HEK293 (cell line): ENCODE measurements around the gene GGN.

Experiments used
- CTCF ChIA-PET: fragments of 350-600 bp; formaldehyde crosslinking; extraction: SDS; loops from one replicate; lab custom pipeline; 2021; ENCODE audit warnings: antibody characterized with exemption; lab: Yijun Ruan, JAX
- POLR2A ChIA-PET: fragments of 300-600 bp; formaldehyde crosslinking; extraction: SDS; loops from one replicate; lab custom pipeline; 2020; ENCODE audit warnings: antibody characterized with exemption, inconsistent platforms; lab: Yijun Ruan, JAX
- H3K27ac ChIP-seq: fragments of 200-500 bp; sonication (Bioruptor generic); 2 replicates; pipeline ENCODE4 v1.5.1; 2014; ENCODE audit warnings: low read depth, low read length, control low read depth, inconsistent platforms; ENCODE audit errors: extremely low read depth
- H3K36me3 ChIP-seq, 2 experiments: fragments of 200-500 bp in 1 of 2; sonication (Bioruptor generic) in 1 of 2; 1 replicate in 1 of 2; 2 replicates in 1 of 2; pipeline ENCODE4 v1.5.1; 2014 to 2017; ENCODE audit warnings: inconsistent platforms in 2 of 2, low read length in 2 of 2; ENCODE audit not compliant: control insufficient read depth in 2 of 2, insufficient read depth in 1 of 2
- H3K4me1 ChIP-seq: fragments of 200-500 bp; sonication (Bioruptor generic); 2 replicates; pipeline ENCODE4 v1.5.1; 2014; ENCODE audit warnings: mild to moderate bottlenecking, low read length, inconsistent platforms; ENCODE audit not compliant: control insufficient read depth, insufficient read depth
- H3K4me3 ChIP-seq: 2 replicates; pipeline ENCODE4 v1.5.1; 2011; ENCODE audit warnings: low read depth, mild to moderate bottlenecking, control low read depth, low read length, moderate library complexity
- H3K9me3 ChIP-seq: fragments of 200-500 bp; sonication (Bioruptor generic); 2 replicates; pipeline ENCODE4 v1.5.1; 2014; ENCODE audit warnings: low read depth, low read length, inconsistent platforms; ENCODE audit not compliant: control insufficient read depth, insufficient read depth
- EGR2 ChIP-seq: fragments of 450-650 bp; formaldehyde crosslinking; IDR thresholded peaks from 2 replicates; pipeline ENCODE4 v1.5.1; 2016; ENCODE audit warnings: low read depth, missing biosample characterization, missing genetic modification characterization
- GLIS2 ChIP-seq: fragments of 450-650 bp; formaldehyde crosslinking; IDR thresholded peaks from 2 replicates; pipeline ENCODE4 v1.5.1; 2016; ENCODE audit warnings: missing biosample characterization, missing genetic modification characterization
- IKZF3 ChIP-seq: fragments of 450-650 bp; IDR thresholded peaks from 2 replicates; pipeline ENCODE4 v1.5.0; 2018; ENCODE audit warnings: missing biosample characterization, mild to moderate bottlenecking, missing genetic modification characterization, moderate library complexity
- KLF16 ChIP-seq: fragments of 450-650 bp; formaldehyde crosslinking; IDR thresholded peaks from 2 replicates; pipeline ENCODE4 v1.5.1; 2017; ENCODE audit warnings: missing biosample characterization, missing genetic modification characterization
- KLF9 ChIP-seq: fragments of 450-650 bp; formaldehyde crosslinking; IDR thresholded peaks from 2 replicates; pipeline ENCODE4 v1.5.1; 2016; ENCODE audit warnings: missing biosample characterization, missing genetic modification characterization, low read depth
- PRDM1 ChIP-seq: fragments of 450-650 bp; formaldehyde crosslinking; IDR thresholded peaks from 2 replicates; pipeline ENCODE4; 2016; ENCODE audit warnings: missing biosample characterization, missing genetic modification characterization
- YY2 ChIP-seq: fragments of 450-650 bp; formaldehyde crosslinking; IDR thresholded peaks from 2 replicates; pipeline ENCODE4 v1.5.1; 2016; ENCODE audit warnings: missing biosample characterization, missing genetic modification characterization
- ZEB2 ChIP-seq: fragments of 450-650 bp; formaldehyde crosslinking; IDR thresholded peaks from 2 replicates; pipeline ENCODE4 v1.5.1; 2016; ENCODE audit warnings: missing biosample characterization, missing genetic modification characterization
- ZFHX2 ChIP-seq: fragments of 450-650 bp; formaldehyde crosslinking; conservative IDR thresholded peaks from 2 replicates; pipeline ENCODE4 v1.5.1; 2016; ENCODE audit warnings: missing biosample characterization, missing genetic modification characterization
- ZNF121 ChIP-seq: fragments of 450-650 bp; formaldehyde crosslinking; IDR thresholded peaks from 2 replicates; pipeline ENCODE4 v1.5.1; 2016; ENCODE audit warnings: missing biosample characterization, missing genetic modification characterization
- ZNF16 ChIP-seq: fragments of 450-650 bp; formaldehyde crosslinking; IDR thresholded peaks from 2 replicates; pipeline ENCODE4 v1.5.1; 2016; ENCODE audit warnings: low read depth, missing biosample characterization, missing genetic modification characterization
- ZNF169 ChIP-seq: fragments of 450-650 bp; formaldehyde crosslinking; IDR thresholded peaks from 2 replicates; pipeline ENCODE4 v1.5.1; 2016; ENCODE audit warnings: missing biosample characterization, missing genetic modification characterization
- ZNF211 ChIP-seq: fragments of 450-650 bp; formaldehyde crosslinking; IDR thresholded peaks from 2 replicates; pipeline ENCODE4 v1.5.1; 2016; ENCODE audit warnings: low read depth, missing biosample characterization, missing genetic modification characterization
- ZNF548 ChIP-seq: fragments of 450-650 bp; formaldehyde crosslinking; IDR thresholded peaks from 2 replicates; pipeline ENCODE4 v1.5.1; 2016; ENCODE audit warnings: missing biosample characterization, missing genetic modification characterization
- ZNF600 ChIP-seq: fragments of 450-650 bp; formaldehyde crosslinking; IDR thresholded peaks from 2 replicates; pipeline ENCODE4 v1.5.1; 2016; ENCODE audit warnings: missing biosample characterization, missing genetic modification characterization
- ZNF654 ChIP-seq: fragments of 450-650 bp; formaldehyde crosslinking; IDR thresholded peaks from 2 replicates; pipeline ENCODE4 v1.5.1; 2016; ENCODE audit warnings: low read depth, missing biosample characterization, missing genetic modification characterization
- ZNF776 ChIP-seq: fragments of 450-650 bp; formaldehyde crosslinking; IDR thresholded peaks from 2 replicates; pipeline ENCODE4 v1.5.0; 2017; ENCODE audit warnings: missing biosample characterization, missing genetic modification characterization, borderline replicate concordance
- TF ChIP-seq, protein P1 (sequence below): fragments of 450-650 bp; formaldehyde crosslinking; IDR thresholded peaks from 2 replicates; pipeline ENCODE4 v1.5.1; 2016; ENCODE audit warnings: missing biosample characterization, missing genetic modification characterization

The GGN gene

DNA sequence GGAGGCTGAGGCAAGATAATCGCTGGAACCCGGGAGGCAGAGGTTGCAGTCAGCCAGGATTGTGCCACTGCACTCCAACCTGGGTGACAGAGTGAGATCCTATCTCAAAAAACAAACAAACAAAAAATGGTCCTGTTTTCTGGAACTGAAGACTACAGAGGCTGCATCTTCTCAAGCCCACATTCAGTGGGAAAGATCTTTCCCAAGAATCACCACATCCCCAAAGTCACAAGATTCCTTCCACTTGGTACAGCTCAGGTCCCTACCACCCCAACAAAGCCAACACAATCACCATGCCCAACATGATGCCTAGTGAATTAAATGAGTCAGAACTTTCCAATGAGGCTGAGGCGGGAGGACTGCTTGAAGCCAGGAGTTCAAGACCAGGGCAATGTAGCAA lies 37.0 kb downstream of the GGN start:
- CTCF ChIA-PET, result interaction anchor here (0.7 to 2.5 kb wide), 3 partner anchors 15 to 107 kb away, joined by 3 to 9 read pairs (median 4); partner anchors contain the start of genes CATSPERG and FAM98C
- H3K9me3 ChIP-seq, result no peaks in the 10 kb centered on the region

DNA sequence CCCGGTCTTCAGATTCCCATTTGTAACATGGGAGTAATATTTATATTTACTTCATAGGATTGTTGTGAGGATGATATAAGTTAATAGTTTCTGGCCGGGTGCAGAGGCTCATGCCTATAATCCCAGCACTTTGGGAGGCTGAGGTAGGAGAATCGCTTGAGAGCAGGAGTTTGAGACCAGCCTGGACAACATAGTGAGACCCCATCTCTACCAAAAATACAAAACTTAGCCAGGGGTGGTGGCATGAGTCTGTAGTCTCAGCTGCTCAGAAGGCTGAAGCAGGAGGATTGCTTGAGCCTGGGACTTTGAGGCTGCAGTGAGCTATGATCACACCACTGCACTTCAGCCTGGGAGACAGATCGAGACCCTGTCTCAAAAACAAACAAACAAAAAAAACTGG lies 41.0 kb downstream of the GGN start:
- Histone ChIP-seq H3K27ac (no peak overlapping the region), H3K4me3 (no peak overlapping the region), H3K4me1 (no peaks in the 10 kb centered on the region), H3K36me3 (peaks cover 0 to 8% of the 10 kb centered on the region in 2 experiments; a peak in 1 of 3 replicates), H3K9me3 (no peaks in the 10 kb centered on the region)
- CTCF ChIA-PET, result interaction anchor here (0.6 to 2.1 kb wide), 5 partner anchors 12 to 999 kb away, joined by 3 to 8 read pairs (median 6); partner anchors contain the start of genes CATSPERG, FAM98C and PSMD8
- POLR2A ChIA-PET, result interaction anchor here (0.6 to 1.6 kb wide), 4 partner anchors 11 to 482 kb away, joined by 3 to 5 read pairs (median 4); partner anchors contain the start of gene PSMD8
- TF ChIP-seq ZNF121 (tag by site-specific recombination) (peak; percentile 93), ZFHX2 (tag by site-specific recombination) (0 out of 2 replicates have a peak, but pooled peaks have one; percentile 22), EGR2 (tag by site-specific recombination) (no peak)

More for the DNA sequence above, 37.0 kb downstream of the GGN start:
- no peak for TF ChIP-seq ZNF654 (tag by site-specific recombination)
- no peak for TF ChIP-seq ZNF211
- TF ChIP-seq, protein P1, sequence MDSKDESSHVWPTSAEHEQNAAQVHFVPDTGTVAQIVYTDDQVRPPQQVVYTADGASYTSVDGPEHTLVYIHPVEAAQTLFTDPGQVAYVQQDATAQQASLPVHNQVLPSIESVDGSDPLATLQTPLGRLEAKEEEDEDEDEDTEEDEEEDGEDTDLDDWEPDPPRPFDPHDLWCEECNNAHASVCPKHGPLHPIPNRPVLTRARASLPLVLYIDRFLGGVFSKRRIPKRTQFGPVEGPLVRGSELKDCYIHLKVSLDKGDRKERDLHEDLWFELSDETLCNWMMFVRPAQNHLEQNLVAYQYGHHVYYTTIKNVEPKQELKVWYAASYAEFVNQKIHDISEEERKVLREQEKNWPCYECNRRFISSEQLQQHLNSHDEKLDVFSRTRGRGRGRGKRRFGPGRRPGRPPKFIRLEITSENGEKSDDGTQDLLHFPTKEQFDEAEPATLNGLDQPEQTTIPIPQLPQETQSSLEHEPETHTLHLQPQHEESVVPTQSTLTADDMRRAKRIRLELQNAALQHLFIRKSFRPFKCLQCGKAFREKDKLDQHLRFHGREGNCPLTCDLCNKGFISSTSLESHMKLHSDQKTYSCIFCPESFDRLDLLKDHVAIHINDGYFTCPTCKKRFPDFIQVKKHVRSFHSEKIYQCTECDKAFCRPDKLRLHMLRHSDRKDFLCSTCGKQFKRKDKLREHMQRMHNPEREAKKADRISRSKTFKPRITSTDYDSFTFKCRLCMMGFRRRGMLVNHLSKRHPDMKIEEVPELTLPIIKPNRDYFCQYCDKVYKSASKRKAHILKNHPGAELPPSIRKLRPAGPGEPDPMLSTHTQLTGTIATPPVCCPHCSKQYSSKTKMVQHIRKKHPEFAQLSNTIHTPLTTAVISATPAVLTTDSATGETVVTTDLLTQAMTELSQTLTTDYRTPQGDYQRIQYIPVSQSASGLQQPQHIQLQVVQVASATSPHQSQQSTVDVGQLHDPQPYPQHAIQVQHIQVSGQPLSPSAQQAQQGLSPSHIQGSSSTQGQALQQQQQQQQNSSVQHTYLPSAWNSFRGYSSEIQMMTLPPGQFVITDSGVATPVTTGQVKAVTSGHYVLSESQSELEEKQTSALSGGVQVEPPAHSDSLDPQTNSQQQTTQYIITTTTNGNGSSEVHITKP (tag by site-specific recombination), result peak; percentile 97
- TF ChIP-seq GLIS2 (tag by site-specific recombination), result no peak
- TF ChIP-seq ZEB2 (tag by site-specific recombination), result no peak
- no peak for TF ChIP-seq KLF9
- TF ChIP-seq ZNF776 (tag by site-specific recombination), result no peak
- TF ChIP-seq YY2 (tag by site-specific recombination), result no peak
- TF ChIP-seq ZNF121 (tag by site-specific recombination), result peak; percentile 86; the same call in 1 of the 2 replicates
- Histone ChIP-seq H3K4me1 (no peaks in the 10 kb centered on the region), H3K27ac (no peak overlapping the region), H3K4me3 (no peak overlapping the region), H3K36me3 (no peaks in the 10 kb centered on the region; a peak in 1 of 3 replicates)
- POLR2A ChIA-PET, result interaction anchor here (1.1 to 1.4 kb wide), 2 partner anchors 11 to 23 kb away, joined by 5 read pairs; partner anchors contain the start of gene PSMD8

DNA sequence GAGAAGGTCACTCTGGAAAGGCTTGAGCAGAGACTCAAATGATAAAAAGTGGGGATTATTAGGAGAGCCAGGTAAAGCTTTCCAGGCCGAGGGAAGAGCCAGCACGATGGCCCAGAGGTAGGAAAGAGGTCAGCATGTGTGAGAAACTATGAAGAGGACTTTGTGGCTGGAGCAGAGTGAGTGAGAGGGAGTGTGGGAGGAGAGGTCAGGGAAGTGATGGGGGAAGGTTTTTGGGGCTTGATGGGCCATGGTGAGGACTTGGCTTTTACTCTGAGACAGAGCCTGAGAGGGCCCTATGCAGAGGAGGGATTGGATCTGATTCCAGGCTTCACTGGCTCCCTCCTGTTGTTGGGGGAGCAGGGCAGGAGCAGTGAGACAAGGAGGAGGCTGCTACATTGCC lies 46.9 kb downstream of the GGN start:
- Histone ChIP-seq H3K9me3 (no peaks in the 10 kb centered on the region), H3K36me3 (peaks cover 0 to 11% of the 10 kb centered on the region in 2 experiments; a peak in 1 of 3 replicates)
- CTCF ChIA-PET, result interaction anchor here (0.6 kb wide), 1 partner anchor 198 kb away, joined by 4 read pairs; no protein-coding TSS in a partner anchor
- TF ChIP-seq ZFHX2 (tag by site-specific recombination) (peak; percentile 54), EGR2 (tag by site-specific recombination) (0 out of 2 replicates have a peak, but pooled peaks have one; percentile 35), PRDM1 (tag by site-specific recombination) (peak; percentile 31; the same call in 1 of the 2 replicates), IKZF3 (tag by site-specific recombination) (no peak), ZNF16 (no peak), KLF16 (no peak), ZNF548 (no peak), ZNF169 (no peak), ZNF600 (tag by site-specific recombination) (peak; percentile 57)
- TF ChIP-seq, protein P1 (tag by site-specific recombination), result no peak
- TF ChIP-seq, all 188 proteins: peak for 4
- POLR2A ChIA-PET, result no interaction called here
- H3K27ac ChIP-seq, result no peak overlapping the region
- no peak overlapping the region for H3K4me3 ChIP-seq
- peaks cover 14% of the 10 kb centered on the region for H3K4me1 ChIP-seq
